SK-N-MC (cell line): ENCODE data around the gene CCDC137.
A peak's percentile ranks its signal among the peaks of the same experiment; 100 is the strongest.
"Not testable (repeated sequence)": the region's sequence is repeated elsewhere in the genome, so short reads cannot be mapped to it uniquely, and the experiment has no call there.

Experiments used
- DNase-seq: peaks from one replicate; pipeline ENCODE4 v3.0.0-alpha.2; 2011; ENCODE audit warnings: low read depth, low spot score
- H3K27ac ChIP-seq: fragments of 200-600 bp; sonication (generic); 2 replicates; pipeline ENCODE4 v1.5.1; 2016; ENCODE audit warnings: mixed run types
- H3K36me3 ChIP-seq: fragments of 200-600 bp; sonication (generic); 2 replicates; pipeline ENCODE4 v1.6.1; 2017; ENCODE audit warnings: antibody characterized with exemption, low read length, mixed read lengths; ENCODE audit not compliant: insufficient read depth
- H3K4me3 ChIP-seq: fragments of 200-600 bp; sonication (generic); 2 replicates; pipeline ENCODE4 v1.5.1; 2016
- H3K9ac ChIP-seq: fragments of 200-600 bp; sonication (generic); 2 replicates; pipeline ENCODE4 v1.8.0; 2017; ENCODE audit warnings: mixed run types, mixed read lengths; ENCODE audit not compliant: insufficient read length
- H3K9me3 ChIP-seq: fragments of 200-600 bp; sonication (generic); 2 replicates; pipeline ENCODE4 v1.6.1; 2017; ENCODE audit warnings: low read depth, mild to moderate bottlenecking, antibody characterized with exemption, low read length, moderate library complexity, mixed read lengths
- EZH2 ChIP-seq: fragments of 200-600 bp; sonication (generic); IDR thresholded peaks from one replicate; pipeline ENCODE4 v1.6.1; 2017; ENCODE audit warnings: antibody characterized with exemption
- FOXP2 ChIP-seq: optimal IDR thresholded peaks from 2 replicates; pipeline ENCODE3; 2011; ENCODE audit warnings: mild to moderate bottlenecking, moderate library complexity; ENCODE audit not compliant: insufficient read depth; ENCODE audit errors: extremely low read length, control extremely low read depth
- POLR2AphosphoS5 ChIP-seq: IDR thresholded peaks from 2 replicates; pipeline ENCODE4 v1.6.1; 2012; ENCODE audit warnings: mild to moderate bottlenecking, low read depth, low read length, borderline replicate concordance

The CCDC137 gene

GRCh38 chr17:81672954-81673353 lies 6.4 kb downstream of the CCDC137 start:
- H3K4me3 ChIP-seq: no peak overlapping the region
- no peak for DNase-seq
- TF ChIP-seq FOXP2 (no peak), EZH2 (no peak), POLR2AphosphoS5 (no peak)
- H3K36me3 ChIP-seq: peaks cover 55% of the 10 kb centered on the region
- no peak overlapping the region for H3K27ac ChIP-seq
- H3K9ac ChIP-seq: no peak overlapping the region
- no peaks in the 10 kb centered on the region for H3K9me3 ChIP-seq

- Histone ChIP-seq H3K36me3 (peaks cover 47% of the 10 kb centered on the region), H3K9ac (no peak overlapping the region), H3K4me3 (no peak overlapping the region), H3K27ac (0 out of 2 replicates have a peak overlapping the region, but pooled peaks have one; percentile 19), H3K9me3 (no peaks in the 10 kb centered on the region)
- DNase-seq: no peak
- TF ChIP-seq EZH2: no peak
- no peak for TF ChIP-seq POLR2AphosphoS5
- no peak for TF ChIP-seq FOXP2
Measured at GRCh38 chr17:81673561-81674258, 7.2 kb downstream of the CCDC137 start.

- Histone ChIP-seq H3K27ac (0 out of 2 replicates have a peak overlapping the region, but pooled peaks have one; percentile 62), H3K36me3 (peaks cover 29% of the 10 kb centered on the region)
- not testable (repeated sequence) for DNase-seq, H3K9me3 ChIP-seq, H3K9ac ChIP-seq, H3K4me3 ChIP-seq
Measured at GRCh38 chr17:81675515-81676221, 9.1 kb downstream of the CCDC137 start.

- no peak overlapping the region for H3K4me3 ChIP-seq
- peaks cover 17% of the 10 kb centered on the region for H3K36me3 ChIP-seq
- DNase-seq: no peak
- H3K9ac ChIP-seq: no peak overlapping the region
- TF ChIP-seq EZH2: no peak
- TF ChIP-seq FOXP2: no peak
- no peak for TF ChIP-seq POLR2AphosphoS5
- no peaks in the 10 kb centered on the region for H3K9me3 ChIP-seq
- no peak overlapping the region for H3K27ac ChIP-seq
Measured at GRCh38 chr17:81676906-81677305, 10.4 kb downstream of the CCDC137 start.

GRCh38 chr17:81680150-81680549 lies 13.6 kb downstream of the CCDC137 start:
- no peaks in the 10 kb centered on the region; the same call in 1 of the 2 replicates for H3K36me3 ChIP-seq
- no peak for TF ChIP-seq FOXP2
- TF ChIP-seq POLR2AphosphoS5: no peak
- TF ChIP-seq EZH2: no peak
- H3K9me3 ChIP-seq: no peaks in the 10 kb centered on the region
- no peak overlapping the region for H3K9ac ChIP-seq
- no peak overlapping the region for H3K27ac ChIP-seq
- DNase-seq: no peak
- no peak overlapping the region for H3K4me3 ChIP-seq

DNA sequence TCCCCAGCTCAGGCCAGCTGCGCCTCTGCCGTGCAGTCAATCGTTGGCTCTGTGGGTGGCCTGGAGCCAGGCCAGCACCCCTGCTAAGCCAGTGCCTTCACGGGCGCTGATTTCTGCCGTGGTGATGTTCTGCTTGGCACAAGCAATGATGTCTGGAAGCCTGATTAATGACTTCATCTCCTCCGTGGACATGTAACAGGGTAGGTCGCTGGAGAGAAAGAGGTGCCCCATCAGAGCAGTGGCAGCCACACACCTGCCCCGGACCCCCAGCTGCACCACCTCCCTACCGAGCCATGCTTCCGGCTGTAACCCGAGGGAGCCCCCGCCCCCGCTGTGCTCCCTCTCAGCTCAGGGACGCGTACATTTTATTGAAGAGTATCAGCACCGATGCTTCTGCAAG lies 15.1 kb downstream of the CCDC137 start:
- Histone ChIP-seq H3K9ac (no peak overlapping the region), H3K4me3 (0 out of 2 replicates have a peak overlapping the region, but pooled peaks have one; percentile 98), H3K27ac (no peak overlapping the region), H3K36me3 (peaks cover 13% of the 10 kb centered on the region), H3K9me3 (no peaks in the 10 kb centered on the region)
- TF ChIP-seq EZH2: no peak
- no peak for TF ChIP-seq FOXP2
- TF ChIP-seq POLR2AphosphoS5: no peak
- no peak for DNase-seq

- no peak overlapping the region for H3K27ac ChIP-seq
- H3K4me3 ChIP-seq: peak overlapping the region; percentile 98
- peak overlapping the region; percentile 95 for H3K9ac ChIP-seq
- H3K36me3 ChIP-seq: peaks cover 22% of the 10 kb centered on the region
- DNase-seq: no peak
- no peaks in the 10 kb centered on the region for H3K9me3 ChIP-seq
- TF ChIP-seq EZH2 (no peak), POLR2AphosphoS5 (no peak), FOXP2 (no peak)
Measured at GRCh38 chr17:81682565-81683207, 16.1 kb downstream of the CCDC137 start.

DNA sequence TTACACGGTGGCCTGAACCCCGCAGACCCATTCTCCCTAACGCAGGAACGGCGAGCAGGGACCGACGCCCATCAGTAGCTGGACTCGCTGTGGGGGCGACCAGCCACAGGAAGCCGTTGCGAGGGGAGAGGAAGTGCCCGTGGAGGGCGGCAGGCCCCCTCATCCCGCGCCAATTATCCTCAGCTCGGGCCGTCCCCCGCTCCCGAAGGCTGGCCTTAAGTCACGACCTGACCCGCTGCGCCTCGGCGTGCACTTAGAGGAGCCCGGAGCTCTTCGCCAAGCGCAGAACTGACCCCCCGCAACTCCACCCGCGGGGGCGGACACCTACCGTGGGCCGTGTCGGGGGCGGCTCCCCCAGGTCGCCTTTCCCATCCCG lies 16.7 kb downstream of the CCDC137 start:
- peak overlapping the region; percentile 98 for H3K4me3 ChIP-seq
- no peaks in the 10 kb centered on the region for H3K9me3 ChIP-seq
- peak overlapping the region; percentile 95 for H3K9ac ChIP-seq
- peaks cover 22% of the 10 kb centered on the region for H3K36me3 ChIP-seq
- TF ChIP-seq FOXP2 (no peak), POLR2AphosphoS5 (no peak), EZH2 (no peak)
- peak overlapping the region; percentile 76 for H3K27ac ChIP-seq
- DNase-seq: no peak
